IPS-18c (cell line): ENCODE results near the gene EYS.
"Not testable (repeated sequence)": the region's sequence is repeated elsewhere in the genome, so short reads cannot be mapped to it uniquely, and the experiment has no call there.

ENCODE experiments used
- H3K4me3 ChIP-seq: 2 replicates; pipeline ENCODE4 v1.7.0; 2013; ENCODE audit warnings: low read depth, mild to moderate bottlenecking, low read length, moderate library complexity; ENCODE audit not compliant: insufficient read depth
- H3K9me3 ChIP-seq: one replicate; pipeline ENCODE4 v1.6.1; 2013; ENCODE audit warnings: mild to moderate bottlenecking, low read length, moderate library complexity; ENCODE audit not compliant: control insufficient read depth, insufficient read depth

EYS gene

DNA sequence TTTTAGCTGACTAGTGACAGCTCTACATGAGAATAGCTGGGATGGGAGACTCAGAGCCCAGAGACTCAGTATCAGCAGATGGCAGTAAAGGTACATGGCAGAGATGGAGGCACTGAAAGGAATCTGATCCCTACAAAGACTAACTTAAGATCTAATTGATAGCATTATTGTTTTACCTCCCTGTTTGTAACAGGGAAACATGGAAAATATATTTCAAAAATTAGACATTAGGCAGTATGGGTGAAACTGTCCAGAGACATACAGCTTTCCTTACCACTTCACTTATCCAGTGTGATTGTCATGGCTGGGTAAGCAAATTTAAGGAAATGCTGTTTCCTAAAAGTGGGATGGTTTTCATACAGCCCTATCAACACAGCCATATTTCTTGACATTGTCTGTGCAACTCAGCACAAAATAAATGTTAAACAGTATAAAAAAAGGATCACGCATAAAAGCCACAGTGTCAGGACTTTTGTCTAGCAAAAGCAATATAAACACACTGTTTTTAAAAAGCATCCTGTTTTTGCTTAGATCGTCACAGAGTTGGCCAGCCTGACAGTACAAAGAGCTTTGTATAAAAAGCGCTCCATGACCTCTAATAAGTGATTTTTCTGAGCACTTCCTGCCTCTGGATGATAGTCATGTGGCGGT, 1694.5 kb downstream of the EYS start:
- no peak overlapping the region for H3K4me3 ChIP-seq
- H3K9me3 ChIP-seq = no peaks in the 10 kb centered on the region

GRCh38 chr6:64010666-64011065, 1696.4 kb downstream of the EYS start:
- Histone ChIP-seq H3K4me3 (no peak overlapping the region), H3K9me3 (no peaks in the 10 kb centered on the region)

GRCh38 chr6:64010010-64010409, 1697.0 kb downstream of the EYS start:
- Histone ChIP-seq H3K9me3 (no peaks in the 10 kb centered on the region), H3K4me3 (no peak overlapping the region)

DNA sequence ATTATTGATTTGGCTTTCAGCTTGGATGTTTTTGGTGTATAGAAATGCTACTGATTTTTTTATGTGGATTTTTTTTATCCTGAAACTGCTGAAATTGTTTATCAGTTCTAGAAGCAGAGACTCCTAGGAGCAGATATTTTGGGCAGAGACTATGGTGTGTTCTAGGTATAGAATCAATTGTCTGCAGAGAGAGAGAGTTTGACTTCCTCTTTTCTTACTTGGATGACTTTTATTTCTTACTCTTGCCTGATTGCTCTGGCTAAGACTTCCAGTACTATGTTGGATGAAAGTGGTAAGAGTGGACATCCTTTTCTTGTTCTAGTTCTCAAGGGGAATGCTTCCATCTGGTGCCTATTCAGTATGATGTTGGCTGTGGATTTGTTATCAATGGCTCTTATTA, 1700.8 kb downstream of the EYS start:
- Histone ChIP-seq H3K9me3 (no peaks in the 10 kb centered on the region), H3K4me3 (no peak overlapping the region)

DNA sequence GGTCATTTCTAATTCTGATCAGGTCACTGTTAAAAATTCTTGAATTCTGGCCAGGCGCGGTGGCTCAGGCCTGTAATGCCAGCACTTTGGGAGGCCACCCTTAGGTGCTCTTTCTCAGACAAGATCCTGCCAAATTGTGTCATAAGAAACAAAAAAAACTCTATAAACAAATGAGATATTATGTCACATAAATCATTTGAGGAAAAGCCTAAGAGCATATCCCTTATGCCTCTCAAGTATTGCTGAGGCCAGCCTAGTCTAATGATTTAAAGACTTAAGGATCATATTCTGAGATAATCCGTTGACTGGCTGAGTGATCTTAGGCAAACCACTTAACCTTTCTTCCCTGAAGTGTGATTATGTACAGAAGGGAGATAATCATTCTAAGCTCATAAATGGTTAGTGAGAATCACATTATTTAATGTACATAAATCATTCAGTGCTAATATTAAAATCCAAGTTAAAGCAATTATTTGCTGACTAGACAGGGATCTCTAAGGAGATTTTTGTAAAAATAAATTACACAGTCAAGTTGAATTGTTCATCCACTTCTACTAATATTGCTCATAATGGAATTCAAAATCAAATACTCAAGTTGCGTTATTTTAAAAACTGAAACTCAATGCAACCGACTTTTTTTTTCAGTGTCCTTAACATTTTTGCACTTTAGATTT, 1706.1 kb downstream of the EYS start:
- Histone ChIP-seq H3K9me3 (no peaks in the 10 kb centered on the region), H3K4me3 (no peak overlapping the region)

GRCh38 chr6:63999613-64000012, 1707.4 kb downstream of the EYS start:
- H3K4me3 ChIP-seq = no peak overlapping the region
- no peaks in the 10 kb centered on the region for H3K9me3 ChIP-seq

DNA sequence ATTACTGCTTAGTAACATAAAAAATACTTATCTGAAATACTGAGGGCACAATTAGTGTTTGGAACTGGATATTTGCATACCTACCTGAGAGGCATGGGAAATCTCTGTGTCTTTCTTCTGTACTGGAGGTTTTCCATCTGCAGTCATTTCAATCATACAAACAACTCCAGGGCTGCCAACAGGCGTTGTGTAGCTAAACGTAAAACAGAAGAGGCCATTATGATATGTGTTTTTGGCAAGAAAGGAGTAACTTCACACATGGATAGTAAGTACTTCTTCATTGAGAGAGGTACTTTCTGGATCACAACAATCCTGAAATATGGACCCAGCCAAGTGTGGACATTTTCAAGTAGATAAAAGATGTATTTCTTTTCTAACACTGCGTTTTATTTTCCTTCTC, 1708.0 kb downstream of the EYS start:
- no peak overlapping the region for H3K4me3 ChIP-seq
- no peaks in the 10 kb centered on the region for H3K9me3 ChIP-seq

DNA sequence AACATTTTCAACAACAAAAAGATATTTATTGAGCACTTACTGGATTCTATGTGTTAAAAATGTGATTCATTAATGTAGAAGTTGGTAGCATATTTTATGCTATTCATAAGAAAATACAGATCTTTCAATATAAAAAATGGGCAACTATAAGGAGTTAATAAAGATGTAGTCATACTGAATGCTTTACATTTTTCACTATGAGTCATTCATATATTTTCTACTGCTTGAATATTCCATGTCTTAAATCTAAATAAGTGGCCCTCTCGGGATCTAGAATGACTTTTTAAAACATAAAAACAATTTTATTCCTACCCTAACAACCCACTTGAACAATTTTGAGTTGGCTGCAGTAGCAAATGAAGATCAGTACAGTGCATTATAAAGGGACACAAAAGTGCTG, 1709.3 kb downstream of the EYS start:
- Histone ChIP-seq H3K9me3 (no peaks in the 10 kb centered on the region), H3K4me3 (no peak overlapping the region)

- Histone ChIP-seq H3K9me3 (no peaks in the 10 kb centered on the region), H3K4me3 (no peak overlapping the region)
Measured at GRCh38 chr6:63997221-63997620, 1709.8 kb downstream of the EYS start.

- no peaks in the 10 kb centered on the region for H3K9me3 ChIP-seq
- no peak overlapping the region for H3K4me3 ChIP-seq
Measured at GRCh38 chr6:63985223-63985622, 1721.8 kb downstream of the EYS start.

GRCh38 chr6:63975699-63976098, 1731.3 kb downstream of the EYS start:
- H3K9me3 ChIP-seq = no peaks in the 10 kb centered on the region
- H3K4me3 ChIP-seq = no peak overlapping the region

DNA sequence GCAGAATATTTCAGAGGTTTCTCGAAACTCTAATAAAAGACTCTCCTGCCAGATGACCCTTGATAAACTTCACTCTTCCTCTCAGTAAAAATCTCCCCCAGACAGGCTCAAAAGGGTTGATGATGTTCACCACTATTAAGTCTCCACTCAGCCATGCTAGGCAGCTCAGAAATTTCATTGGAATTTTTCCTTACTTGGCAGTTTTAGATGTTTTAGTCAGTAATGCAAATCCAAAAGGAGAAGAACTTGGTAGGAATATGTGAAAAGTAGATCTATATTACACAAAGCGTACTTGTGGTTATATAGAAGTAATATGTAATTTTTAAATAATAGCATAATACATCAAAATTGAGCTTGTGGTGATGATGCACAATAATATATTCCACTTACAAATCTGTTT, 1738.4 kb downstream of the EYS start:
- H3K4me3 ChIP-seq = no peak overlapping the region
- no peaks in the 10 kb centered on the region for H3K9me3 ChIP-seq

DNA sequence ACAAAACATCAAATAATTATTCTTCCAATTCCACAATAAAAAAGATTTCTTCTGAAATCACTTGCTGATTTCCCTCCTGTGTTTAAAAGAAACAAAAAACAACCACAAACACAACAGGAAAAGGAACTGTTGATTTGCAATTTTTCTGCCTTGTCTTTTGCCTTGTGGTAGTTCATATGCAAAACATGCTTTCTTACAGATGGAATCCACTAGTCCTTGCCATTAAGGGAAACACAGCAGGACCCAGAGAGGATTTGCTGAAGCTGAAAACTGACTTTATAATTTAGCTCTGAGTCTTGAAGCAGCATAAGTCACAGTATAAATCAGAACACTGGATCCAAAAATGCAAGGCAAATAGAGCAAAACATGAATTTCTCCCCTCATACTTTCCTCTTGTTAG, 1742.7 kb downstream of the EYS start:
- no peak overlapping the region for H3K4me3 ChIP-seq
- H3K9me3 ChIP-seq = no peaks in the 10 kb centered on the region

DNA sequence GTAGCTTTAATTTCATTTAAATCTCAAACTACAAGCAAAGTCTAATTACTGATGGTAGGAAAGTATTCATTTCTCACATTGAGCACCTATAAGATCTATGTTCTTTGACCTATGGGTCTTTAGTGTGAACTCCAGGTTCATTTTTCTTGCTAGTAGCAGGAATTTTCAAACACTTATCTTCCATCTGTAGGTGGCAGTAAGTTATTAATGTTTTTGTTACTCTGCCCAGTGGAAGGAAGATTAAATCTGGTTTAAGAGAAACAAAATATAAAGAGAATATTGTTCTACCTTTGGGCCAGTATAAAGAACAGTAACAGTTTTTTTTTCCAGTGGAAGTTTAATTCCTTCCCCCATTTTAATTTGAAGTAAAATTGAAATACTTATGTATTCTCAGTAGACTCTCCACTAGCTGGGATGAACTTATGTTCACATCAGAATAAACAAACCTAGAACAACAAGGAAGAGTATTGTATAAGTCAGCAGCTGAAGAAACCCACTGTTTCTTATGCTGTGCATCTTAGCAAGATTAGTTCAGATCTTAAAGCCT, 1743.2 kb downstream of the EYS start:
- H3K4me3 ChIP-seq = no peak overlapping the region
- no peaks in the 10 kb centered on the region for H3K9me3 ChIP-seq

- H3K9me3 ChIP-seq, H3K4me3 ChIP-seq: not testable (repeated sequence)
Measured at GRCh38 chr6:63953336-63954021, 1753.5 kb downstream of the EYS start.

GRCh38 chr6:63947792-63948529, 1759.1 kb downstream of the EYS start:
- no peak overlapping the region for H3K4me3 ChIP-seq

GRCh38 chr6:63945987-63946386, 1761.0 kb downstream of the EYS start:
- no peak overlapping the region for H3K4me3 ChIP-seq
- H3K9me3 ChIP-seq = no peaks in the 10 kb centered on the region

More at GRCh38 chr6:63947792-63948529, 1759.1 kb downstream of the EYS start:
- peaks cover 2% of the 10 kb centered on the region for H3K9me3 ChIP-seq
